ENCODE measurements around the gene CCDC33.
"Not testable (repeated sequence)": the region's sequence is repeated elsewhere in the genome, so short reads cannot be mapped to it uniquely, and the experiment has no call there.

CCDC33 gene

DNA sequence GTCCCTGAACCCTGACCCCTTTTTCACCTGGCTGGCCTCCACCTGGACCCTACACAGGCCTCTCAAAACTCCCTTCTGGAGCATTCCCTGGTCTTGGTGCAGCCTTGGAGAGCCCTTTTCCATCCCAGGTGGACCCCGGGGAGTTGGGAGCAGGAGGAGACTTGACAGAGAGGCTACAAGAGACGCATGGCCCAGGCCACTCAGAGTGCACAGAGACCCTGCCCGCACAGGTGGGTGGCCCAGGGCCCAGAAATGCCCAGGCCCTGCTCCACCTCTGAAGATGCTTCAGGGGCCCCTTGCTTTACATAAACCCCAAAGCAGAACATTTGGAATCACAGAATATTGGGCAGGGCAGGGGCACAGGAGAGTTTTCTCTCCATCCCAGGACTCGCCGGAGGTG lies 97.0 kb downstream of the CCDC33 start:
- no peak for DNase-seq (ENCODE audit: low read depth in 2 of 2, low spot score in 1 of 2)

DNA sequence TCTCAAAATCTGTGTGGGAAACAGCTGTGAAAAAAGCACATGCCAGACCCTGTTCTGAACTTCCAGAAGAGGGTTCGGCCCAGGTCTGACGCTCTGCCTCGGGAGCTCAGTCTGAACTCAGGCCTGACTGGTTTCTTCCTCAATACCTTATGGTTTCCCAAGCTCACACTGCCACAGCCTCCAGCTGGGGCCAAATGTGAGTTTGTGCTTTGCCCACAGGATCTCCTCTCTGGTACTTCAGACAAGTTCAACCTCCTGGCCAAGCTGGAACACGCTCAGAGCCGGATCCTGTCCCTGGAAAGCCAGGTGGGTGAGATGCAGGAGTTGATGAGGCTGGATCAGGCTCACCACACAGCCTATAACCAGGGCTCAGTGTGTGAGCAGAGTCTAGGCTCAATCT lies 97.5 kb downstream of the CCDC33 start:
- DNase-seq (ENCODE audit: low read depth in 2 of 2, low spot score in 1 of 2), result no peak

DNA sequence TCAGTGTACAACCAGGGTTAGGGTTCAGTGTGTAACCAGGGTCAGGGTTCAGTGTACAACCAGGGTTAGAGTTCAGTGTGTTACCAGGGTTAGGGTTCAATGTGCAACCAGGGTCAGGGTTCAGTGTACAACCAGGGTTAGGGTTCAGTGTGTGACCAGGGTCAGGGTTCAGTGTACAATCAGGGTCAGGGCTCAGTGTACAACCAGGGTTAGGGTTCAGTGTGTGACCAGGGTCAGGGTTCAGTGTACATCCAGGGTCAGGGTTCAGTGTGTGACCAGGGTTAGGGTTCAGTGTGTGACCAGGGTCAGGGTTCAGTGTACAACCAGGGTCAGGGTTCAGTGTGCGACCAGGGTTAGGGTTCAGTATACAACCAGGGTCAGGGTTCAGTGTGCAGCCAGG lies 98.0 kb downstream of the CCDC33 start:
- DNase-seq (ENCODE audit: low read depth in 2 of 2, low spot score in 1 of 2), result no peak

DNA sequence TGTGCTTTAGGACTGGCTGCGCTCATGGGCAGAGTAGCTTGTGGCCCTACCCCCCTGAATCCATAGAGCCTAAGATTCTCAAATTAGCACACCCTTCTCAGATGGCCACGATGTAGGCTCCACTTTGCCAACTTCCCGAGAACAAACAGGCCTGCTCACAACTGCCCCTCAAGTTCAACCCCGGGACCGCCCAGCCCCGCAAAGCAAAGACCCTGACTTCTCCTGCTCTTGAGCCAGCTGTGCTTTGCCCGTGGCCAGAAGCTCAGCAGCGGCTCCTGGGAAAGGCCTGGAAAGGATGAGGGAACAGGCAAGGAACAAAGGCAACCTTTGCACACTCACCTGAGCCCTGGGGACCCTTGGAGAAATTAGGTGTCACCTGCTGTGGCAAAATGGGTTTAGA lies 99.3 kb downstream of the CCDC33 start:
- no peak for DNase-seq (ENCODE audit: low read depth in 2 of 2, low spot score in 1 of 2)

DNA sequence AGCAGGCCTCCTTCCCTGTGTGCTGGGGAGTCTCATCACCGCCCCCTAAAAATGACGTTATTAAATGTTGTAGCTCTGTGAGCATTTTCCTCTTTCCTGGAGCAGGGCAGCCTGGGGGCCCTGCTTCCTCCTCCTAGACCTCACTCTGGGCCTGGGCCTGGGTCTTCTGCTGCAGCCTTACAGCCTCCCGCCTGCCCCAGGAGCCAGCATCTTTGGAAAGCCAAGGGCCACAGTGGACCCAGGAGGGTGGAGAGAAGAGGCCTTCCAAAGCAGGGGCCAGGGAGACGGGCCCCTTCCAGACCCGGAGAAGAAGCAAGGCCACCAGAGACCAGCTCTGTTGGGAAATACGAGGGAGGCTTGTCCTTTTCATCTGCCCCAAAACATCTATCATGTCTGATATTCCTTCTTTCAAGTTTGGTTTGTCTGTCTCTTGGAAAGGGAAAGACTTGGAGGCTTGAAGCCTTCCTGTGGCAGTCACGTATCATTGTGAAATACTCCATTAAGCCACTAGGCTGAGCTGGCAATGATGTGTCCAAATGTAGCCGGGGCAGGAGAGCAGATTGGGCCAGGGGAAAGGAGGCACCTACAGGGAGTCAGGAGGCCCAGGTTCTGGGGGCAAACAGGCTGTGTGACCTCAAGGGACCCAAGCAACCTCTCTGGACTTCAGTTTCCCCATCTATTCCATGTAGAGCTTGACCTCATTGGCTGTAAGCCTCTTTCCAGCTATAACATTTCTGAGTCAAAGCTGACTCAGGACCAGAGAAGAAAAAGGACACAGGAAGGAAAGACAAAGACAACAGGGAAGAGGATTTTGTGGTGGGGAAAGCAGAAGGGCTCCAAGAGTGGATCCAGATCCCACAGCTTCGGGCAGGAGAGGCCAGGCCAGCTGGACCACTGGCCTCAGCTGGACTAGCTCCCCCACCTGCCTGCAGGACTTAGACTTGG lies 100.2 kb downstream of the CCDC33 start:
- no peak for DNase-seq (ENCODE audit: low read depth in 2 of 2, low spot score in 1 of 2)

DNA sequence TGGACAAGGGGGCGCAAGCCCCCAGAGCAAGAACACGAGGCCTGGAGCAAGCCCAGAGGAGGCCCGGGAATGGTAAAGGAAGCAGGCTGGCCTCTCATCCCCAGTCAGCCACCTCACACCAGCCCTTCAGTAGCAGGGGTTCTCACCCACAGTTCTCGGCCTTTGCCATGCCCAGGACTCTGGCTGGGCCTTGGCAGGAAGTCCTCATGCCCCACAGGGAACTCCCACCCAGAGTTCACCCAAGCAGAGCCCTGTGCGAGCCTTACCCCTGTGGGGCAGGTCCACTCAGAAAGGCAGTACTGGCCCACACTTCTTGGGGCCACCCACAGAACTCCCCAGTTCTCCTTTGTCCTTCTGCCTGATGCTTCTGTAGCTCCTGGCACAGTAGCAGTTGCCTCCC lies 101.0 kb downstream of the CCDC33 start:
- DNase-seq (ENCODE audit: low read depth in 2 of 2, low spot score in 1 of 2), result no peak

DNA sequence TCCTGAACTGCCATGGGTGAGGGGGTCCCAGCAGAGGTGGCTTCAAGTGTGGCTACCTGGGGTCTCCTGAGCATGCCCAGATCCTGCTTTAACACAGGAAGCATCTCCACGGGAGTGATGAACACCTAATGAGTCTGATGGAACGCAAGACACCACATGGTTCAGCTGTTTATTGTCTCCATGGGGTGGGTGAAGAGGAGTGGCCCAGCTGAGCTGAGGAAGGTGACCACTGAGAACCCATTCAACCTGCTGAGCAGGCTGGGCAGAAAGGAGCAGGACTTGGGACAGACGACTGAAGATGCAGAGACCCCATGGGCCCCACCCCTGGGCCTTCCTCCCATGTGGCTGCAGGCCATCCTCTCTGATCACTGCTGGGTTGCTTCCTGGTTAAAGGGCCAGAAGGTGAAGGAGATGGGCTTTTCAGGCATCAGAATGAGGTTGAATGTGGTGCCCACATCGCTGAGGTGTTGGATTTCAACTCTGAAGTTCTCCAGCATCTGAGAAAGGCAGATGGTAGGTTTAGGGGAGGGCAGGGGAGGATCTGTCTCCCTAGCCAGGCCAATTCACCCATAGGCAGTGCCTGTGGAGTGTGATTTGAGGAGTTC lies 101.6 kb downstream of the CCDC33 start:
- no peak for DNase-seq (ENCODE audit: low read depth in 2 of 2, low spot score in 1 of 2)

DNA sequence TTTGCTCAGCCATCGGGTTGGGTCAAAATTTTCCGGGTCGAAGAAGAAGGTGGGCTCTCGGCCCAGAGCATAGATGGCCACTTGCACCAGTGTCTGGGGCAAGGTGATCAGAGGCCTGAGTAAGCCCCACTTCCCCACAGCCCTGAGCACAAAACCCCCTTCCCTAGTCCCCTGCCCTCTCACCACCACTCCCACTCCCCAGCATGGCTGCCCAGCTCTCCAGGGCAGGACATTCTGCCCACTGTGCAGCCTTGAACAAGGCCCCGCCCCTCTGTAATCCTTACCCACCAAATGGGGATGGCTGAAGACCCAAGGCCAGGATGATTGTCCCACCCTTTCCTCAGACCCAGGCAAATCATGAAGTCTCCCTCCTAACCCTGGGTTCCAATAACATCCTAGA lies 102.5 kb downstream of the CCDC33 start:
- no peak for DNase-seq (ENCODE audit: low read depth in 2 of 2, low spot score in 1 of 2)

DNA sequence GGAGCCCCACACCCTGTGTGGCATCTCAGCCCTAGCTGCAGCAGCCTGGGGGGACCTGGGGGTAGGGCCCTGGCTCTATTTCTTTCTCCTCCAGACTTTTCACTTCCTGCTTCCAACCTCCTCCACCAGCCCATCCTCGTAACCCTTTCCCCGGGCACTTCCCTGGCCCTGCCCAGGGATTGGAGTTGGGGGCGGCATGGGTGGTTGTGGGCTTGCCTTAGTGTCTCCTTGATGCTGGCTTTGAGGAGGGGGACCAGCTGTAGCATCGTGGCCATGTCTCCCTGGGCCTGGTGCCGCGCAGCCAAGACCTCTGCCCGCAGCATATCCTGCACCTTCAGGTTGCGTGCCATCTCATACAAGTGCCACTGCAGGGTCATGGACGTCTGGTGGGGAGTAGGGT lies 103.2 kb downstream of the CCDC33 start:
- no peak for DNase-seq (ENCODE audit: low read depth in 2 of 2, low spot score in 1 of 2)

DNA sequence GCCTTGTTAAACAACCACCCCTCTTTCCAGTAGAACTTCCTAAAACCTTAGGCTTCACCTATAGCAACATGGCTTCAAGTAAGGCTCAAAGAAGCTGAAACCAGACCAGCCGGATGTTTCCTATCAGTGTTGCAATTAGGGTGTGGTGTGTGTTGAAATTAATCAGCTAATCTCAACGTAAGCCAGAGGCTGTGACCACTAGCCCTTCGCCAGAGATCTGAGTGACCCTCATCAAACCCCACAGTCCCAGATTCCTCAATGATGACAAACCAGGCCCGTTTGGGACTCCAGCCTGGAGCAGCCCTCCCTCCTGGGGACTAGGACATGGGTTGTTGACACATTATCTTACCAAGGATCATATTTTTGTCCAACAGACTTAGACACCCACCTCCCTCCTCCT lies 104.0 kb downstream of the CCDC33 start:
- DNase-seq (ENCODE audit: low read depth in 2 of 2, low spot score in 1 of 2), result no peak

DNA sequence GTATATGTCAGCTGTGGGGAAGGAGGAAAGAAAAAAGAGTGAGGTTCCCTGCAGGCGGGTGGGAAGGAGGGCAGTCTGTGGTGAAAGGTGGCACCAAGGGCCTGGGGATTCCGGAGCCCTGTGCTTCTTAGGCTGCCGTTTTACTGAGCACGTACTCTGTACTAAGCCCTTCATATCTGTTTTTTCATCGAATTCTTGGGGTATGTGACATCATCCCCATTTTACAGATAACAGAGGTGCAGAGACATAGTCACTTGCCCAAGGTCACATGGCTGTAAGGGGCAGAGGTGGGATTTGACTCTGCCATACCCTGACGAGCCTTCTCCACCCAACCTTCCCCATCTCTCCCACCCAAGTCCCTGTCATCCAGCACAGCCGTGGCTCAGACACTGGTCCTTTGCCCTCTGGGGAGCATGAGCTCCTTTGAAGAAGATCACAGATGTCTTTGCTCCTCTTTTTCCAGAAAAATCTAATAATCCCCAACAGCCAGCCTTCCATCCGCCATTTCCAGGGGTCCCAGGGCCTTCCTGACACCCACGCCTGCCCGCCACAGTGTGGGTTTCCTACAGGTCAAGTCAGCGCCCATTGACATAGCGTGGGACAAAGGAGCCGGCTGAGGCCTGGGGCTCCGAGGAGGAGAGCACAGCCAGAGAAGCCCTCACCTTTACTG lies 107.1 kb downstream of the CCDC33 start:
- DNase-seq (ENCODE audit: low read depth in 2 of 2, low spot score in 1 of 2), result no peak

DNA sequence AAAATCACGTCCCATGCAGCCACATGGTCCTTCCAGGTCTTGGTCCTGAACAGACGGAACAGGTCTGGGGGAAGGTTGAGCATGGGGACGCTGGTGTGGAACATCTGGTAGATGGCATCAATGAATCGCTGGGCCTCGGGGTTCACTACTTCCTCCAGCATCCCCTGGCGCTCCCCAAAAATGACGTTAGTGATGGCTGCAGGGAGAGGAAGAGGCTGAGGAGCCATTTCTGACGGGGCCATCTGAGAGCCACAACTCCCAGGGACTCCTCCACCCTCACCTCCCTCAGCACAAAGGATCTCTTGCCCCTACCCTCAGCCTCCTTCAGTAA lies 107.6 kb downstream of the CCDC33 start:
- DNase-seq (ENCODE audit: low read depth in 2 of 2, low spot score in 1 of 2), result no peak

DNA sequence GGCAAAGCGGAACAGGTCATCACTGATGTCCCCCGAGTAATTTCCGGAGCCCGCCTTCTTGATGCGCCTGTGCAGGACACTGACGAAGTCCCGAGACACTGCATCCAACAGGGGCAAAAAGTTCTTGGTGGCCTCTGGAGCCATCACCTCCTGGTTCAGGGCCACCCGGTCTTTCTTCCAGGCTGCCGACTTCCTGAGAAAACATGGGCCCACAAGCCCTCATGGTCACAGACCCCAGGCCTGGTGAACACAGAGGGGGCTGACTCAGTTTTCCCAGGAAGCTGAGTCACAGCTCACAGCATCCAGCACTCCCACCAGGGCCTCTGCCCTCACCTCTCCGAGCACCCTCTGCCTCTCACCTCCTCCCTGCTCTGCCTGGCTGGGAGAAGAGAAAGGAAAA lies 108.9 kb downstream of the CCDC33 start:
- DNase-seq (ENCODE audit: low read depth in 2 of 2, low spot score in 1 of 2), result no peak

DNA sequence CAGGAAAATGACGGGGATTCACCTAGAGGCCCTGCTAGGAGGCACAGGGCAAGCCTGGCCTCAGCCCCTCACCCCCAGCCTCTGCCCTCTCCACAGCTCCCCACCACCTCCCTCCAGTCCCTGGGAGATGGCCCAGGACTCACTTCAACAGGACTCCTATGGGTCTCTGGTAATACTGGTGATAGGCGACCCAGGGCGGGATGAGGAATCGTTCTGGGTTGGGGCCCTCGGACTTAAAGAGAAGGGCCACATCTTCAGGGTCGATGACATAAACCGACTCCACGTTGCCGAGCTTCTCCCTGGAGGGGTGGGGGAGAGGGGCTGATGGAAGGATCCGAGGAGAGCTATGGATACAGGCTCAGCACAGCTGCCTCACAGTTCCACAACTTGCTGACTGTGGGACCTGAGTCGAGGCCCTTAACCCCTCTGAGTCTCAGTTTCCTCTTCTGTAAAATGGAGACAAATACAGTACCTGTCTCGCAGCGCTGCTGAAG lies 111.7 kb downstream of the CCDC33 start:
- DNase-seq (ENCODE audit: low read depth in 2 of 2, low spot score in 1 of 2), result no peak

DNA sequence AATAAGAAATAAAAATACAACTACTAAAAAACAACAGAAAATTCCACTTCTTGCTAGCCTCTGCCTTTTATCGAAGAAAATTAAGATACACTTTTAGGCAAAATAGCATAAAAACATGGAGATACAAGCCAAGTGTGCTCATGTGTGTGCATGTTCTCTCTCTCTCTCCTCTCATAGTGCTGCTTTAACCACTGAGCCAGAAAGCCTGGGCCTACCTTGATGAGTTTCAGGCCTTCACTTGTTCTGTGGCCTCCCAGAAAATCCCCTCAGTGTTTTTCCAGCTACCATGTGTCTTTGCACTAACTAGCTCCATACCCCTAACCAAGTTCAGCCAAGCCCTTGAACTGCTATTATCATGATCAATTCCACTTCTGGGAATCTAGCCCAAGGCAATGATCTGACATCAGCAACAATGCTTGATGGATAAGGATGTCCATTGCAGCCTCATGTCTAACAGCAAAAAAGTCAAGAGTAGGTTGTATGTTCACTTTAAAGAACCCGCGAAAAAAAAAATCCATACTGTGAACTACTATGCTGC lies 113.2 kb downstream of the CCDC33 start:
- no peak for DNase-seq (ENCODE audit: low read depth in 2 of 2, low spot score in 1 of 2)

DNA sequence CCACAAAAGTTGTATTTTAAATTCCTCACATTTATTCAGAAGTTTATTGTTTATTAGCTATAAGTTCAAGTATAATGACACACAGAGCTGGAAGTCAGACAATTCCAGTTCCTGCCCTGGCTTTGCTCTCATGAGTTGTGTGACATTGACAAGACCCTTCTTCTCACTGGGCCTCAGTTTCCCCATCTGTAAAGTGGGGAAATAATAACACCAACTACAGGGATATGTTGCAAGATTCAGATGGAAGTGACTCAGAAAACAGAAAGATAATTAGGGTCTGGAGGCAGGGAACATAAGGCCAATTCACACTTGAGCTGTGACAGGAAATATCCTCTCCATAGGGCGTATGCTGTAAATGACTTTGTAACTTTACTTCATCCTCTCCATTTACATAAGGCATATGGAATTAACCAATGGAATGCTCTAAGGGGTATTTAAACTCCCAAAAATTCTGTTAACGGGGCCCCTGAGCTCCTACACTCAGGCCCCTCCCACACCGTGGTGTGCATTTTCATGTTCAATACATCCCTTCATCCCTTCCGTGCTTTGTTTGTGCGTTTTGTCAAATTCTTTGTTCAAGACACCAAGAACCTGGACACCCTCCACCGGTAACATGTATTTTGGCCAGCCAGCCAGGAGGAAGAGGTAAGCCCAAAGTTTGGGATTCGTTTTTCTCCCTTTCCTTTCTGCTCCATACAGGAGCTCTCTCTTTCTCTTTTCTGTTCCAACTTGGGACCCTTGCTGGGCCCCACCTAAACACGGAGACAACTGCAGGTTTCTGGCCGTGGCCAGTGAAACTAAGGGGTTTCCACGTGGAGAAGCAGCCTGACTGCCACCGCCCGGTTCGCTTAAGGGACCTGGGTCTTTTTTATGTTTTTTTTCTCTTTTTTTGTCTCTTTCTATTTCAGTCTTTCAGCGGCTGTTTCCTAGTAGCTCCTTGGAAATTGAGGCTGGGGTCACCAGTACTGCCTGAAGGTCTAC lies 114.5 kb downstream of the CCDC33 start:
- DNase-seq (ENCODE audit: low read depth in 2 of 2, low spot score in 1 of 2), result no peak

DNA sequence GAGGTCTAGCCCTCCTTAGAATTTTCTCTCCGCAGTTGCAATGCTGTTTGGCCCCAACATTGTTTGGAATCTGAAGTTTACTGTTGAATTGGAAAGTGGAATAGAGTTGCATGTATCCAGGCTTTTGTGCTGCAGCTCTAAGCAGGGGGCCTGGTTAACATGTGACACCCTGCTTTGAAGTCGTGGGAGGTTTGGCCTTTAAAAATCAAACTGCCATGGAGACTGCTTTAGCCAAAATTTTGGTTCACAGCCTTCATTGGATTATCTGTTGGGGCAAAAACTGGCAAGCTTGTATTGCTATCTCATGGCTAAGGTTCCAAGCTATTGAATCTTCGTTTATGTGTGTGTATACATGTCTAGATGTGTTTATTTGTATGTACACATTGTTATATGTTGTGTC lies 115.5 kb downstream of the CCDC33 start:
- DNase-seq (ENCODE audit: low read depth in 2 of 2, low spot score in 1 of 2), result no peak

DNA sequence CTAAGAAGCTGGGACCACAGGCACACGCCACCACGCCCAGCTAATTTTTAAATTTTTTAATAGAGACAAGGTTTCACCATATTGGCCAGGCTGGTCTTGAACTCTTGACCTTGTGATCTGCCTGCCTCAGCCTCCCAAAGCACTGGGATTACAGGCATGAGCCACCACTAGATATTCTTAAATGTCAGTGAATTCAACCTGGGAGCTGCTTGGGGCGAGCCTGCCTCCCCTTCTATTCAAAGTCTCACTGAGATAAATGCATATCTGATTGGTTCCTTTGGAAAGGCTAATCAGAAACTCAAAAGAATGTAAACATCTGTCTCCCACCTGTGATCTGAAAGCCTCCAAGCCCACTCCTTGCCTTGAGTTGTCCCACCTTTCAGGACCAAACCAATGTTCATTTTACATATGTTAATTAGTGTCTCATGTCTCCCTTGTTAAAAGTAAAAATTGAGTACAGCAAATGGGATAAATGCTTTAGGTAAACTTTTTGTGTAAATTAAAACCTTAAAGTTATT lies 116.3 kb downstream of the CCDC33 start:
- no peak for DNase-seq (ENCODE audit: low read depth in 2 of 2, low spot score in 1 of 2)

DNA sequence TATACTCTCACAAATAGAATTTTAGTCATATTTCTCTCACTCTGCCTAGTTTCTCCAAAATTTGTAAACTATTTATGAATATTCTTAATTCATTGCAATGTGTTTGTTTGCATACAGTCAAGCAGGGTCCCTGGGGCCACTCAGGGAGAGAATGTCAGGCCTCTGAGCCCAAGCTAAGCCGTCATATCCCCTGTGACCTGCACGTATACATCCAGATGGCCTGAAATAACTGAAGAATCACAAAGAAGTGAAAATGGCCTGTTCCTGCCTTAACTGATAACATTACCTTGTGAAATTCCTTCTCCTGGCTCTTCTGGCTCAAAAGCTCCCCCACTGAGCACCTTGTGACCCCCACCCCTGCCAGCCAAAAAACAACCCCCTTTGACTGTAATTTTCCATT lies 117.9 kb downstream of the CCDC33 start:
- DNase-seq (ENCODE audit: low read depth in 2 of 2, low spot score in 1 of 2), result not testable (repeated sequence)

DNA sequence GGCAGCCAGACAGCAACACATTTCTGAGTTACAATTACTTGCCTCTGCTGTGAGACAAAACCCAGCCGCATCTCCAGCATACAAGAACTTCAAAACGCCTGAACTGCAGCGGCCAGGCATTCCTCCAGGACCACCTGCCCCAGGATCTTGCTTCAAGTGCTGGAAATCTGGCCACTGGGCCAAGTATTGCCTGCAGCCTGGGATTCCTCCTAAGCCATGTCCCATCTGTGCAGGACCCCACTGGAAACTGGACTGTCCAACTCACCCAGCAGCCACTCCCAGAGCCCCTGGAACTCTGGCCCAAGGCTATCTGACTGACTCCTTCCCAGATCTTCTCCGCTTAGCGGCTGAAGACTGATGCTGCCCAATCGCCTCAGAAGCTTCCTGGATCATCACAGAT lies 119.9 kb downstream of the CCDC33 start:
- DNase-seq (ENCODE audit: low read depth in 2 of 2, low spot score in 1 of 2), result not testable (repeated sequence)

All from stimulated activated CD8-positive, alpha-beta memory T cell treated with anti-CD3 and anti-CD28 coated beads, Interleukin-4, amount 100 ng/mL, for 4 hours (primary cell).